ENCODE results near the gene ROBO1.

DNA sequence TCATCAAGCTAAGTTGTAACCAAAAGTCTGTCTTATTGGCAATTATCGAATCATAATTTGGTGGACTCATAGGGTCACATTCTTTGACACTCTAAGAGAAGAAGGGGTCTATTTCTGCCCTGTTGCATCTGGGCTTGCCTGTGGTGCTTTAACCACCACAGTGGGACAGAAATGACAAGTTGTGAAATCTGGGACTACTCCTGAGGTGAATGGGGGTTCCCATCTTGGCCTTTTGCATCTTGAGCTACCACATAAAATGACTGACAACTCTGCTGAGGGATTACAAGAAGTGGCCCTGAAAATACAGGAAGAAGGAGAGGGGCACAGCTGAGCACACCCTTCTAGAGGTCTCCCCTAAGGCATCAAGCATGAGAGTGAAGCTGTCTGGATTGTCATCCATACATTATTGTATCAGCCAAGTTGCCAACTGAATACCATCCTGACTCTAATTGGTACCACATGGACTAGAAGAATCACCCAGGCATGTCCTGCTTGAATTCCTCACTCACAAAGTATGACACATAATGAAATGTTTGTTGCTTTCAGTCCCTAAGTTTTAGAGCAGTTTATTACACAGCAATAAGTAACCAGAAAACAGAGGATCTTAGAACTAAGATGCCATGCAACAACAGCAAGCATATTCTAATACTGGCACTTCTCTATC, 306.5 kb downstream of the ROBO1 start:
- TF ChIP-seq, protein P1, sequence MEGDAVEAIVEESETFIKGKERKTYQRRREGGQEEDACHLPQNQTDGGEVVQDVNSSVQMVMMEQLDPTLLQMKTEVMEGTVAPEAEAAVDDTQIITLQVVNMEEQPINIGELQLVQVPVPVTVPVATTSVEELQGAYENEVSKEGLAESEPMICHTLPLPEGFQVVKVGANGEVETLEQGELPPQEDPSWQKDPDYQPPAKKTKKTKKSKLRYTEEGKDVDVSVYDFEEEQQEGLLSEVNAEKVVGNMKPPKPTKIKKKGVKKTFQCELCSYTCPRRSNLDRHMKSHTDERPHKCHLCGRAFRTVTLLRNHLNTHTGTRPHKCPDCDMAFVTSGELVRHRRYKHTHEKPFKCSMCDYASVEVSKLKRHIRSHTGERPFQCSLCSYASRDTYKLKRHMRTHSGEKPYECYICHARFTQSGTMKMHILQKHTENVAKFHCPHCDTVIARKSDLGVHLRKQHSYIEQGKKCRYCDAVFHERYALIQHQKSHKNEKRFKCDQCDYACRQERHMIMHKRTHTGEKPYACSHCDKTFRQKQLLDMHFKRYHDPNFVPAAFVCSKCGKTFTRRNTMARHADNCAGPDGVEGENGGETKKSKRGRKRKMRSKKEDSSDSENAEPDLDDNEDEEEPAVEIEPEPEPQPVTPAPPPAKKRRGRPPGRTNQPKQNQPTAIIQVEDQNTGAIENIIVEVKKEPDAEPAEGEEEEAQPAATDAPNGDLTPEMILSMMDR (IDR thresholded peaks at IDR 0.05; ENCODE audit: insufficient read depth, low read depth, low read length) = no peak
- no peak for TF ChIP-seq EZH2 (IDR thresholded peaks at IDR 0.05; ENCODE audit: insufficient read depth, low read length)
